GM12873 (cell line): ENCODE data around the gene LOXL1.

Experiments
- TF ChIP-seq, protein P1 (sequence below): IDR thresholded peaks from 2 replicates; pipeline ENCODE4 v1.5.1; 2012; ENCODE audit warnings: low read depth, mild to moderate bottlenecking, moderate library complexity, low read length, control low read depth; ENCODE audit not compliant: insufficient read depth; ENCODE audit errors: missing control alignments

The LOXL1 gene

DNA sequence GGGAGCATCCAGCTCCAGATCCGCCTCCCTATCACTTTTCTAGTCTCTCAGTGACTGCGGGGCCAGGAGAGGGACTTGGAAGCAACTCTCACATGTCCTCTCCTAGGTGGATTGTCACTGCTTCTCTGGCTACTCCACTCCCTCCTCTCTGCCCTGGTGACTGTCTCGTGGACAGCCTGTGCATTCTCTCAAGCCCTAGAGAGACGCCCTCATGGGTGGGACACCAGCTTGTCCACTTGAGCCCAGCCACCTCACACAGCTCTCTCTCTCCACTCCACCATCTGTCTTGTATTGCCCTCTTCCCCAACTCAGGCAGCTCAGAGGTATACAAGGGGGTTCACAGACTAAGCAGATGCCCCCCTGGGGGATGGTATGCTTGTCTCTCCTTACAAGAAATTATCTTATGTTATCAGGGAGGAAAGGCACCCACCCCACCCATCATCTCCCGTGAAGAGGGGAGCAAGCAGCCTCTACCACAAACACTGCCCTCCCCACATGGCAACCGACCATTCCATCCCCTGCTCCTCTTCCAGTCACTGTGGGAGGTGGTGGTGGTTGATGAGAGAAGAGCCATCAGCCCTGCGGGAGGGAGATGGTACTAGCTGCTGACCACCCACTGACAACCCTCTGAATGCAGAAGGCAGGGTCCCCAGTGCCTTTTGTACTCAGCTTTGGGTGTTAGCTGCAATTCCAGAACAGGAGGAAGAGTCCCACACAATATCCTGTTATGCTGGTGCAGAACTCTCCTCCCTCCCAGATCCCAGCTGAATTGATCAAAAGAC is 15.5 kb upstream of the LOXL1 start:
- TF ChIP-seq, protein P1, sequence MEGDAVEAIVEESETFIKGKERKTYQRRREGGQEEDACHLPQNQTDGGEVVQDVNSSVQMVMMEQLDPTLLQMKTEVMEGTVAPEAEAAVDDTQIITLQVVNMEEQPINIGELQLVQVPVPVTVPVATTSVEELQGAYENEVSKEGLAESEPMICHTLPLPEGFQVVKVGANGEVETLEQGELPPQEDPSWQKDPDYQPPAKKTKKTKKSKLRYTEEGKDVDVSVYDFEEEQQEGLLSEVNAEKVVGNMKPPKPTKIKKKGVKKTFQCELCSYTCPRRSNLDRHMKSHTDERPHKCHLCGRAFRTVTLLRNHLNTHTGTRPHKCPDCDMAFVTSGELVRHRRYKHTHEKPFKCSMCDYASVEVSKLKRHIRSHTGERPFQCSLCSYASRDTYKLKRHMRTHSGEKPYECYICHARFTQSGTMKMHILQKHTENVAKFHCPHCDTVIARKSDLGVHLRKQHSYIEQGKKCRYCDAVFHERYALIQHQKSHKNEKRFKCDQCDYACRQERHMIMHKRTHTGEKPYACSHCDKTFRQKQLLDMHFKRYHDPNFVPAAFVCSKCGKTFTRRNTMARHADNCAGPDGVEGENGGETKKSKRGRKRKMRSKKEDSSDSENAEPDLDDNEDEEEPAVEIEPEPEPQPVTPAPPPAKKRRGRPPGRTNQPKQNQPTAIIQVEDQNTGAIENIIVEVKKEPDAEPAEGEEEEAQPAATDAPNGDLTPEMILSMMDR: no peak

- TF ChIP-seq, protein P1: no peak
These were observed 14.1 kb upstream of the LOXL1 start for GRCh38 chr15:73912030-73912596.

- TF ChIP-seq, protein P1: no peak
These were observed 12.1 kb upstream of the LOXL1 start for GRCh38 chr15:73914145-73914544.

DNA sequence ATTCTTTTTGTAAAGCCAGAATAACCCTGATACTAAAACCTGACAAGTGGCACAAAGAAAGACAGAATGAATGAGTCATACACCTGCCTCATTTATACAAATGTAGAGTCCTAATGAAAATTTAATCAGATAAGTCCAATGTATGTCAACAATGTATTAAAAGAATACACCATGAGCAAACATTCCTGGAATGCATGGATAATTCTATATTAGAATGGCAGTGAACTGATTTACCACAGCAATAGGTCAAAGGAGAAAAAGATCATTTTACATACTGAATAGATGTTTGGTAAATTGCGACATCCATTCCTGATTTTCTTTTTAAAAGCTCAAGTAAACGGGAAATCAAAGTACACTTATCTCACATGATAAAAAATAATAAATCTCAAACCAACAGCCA is 11.2 kb upstream of the LOXL1 start:
- TF ChIP-seq, protein P1: no peak

- TF ChIP-seq, protein P1: no peak
These were observed 7.5 kb upstream of the LOXL1 start for GRCh38 chr15:73918784-73919183.

DNA sequence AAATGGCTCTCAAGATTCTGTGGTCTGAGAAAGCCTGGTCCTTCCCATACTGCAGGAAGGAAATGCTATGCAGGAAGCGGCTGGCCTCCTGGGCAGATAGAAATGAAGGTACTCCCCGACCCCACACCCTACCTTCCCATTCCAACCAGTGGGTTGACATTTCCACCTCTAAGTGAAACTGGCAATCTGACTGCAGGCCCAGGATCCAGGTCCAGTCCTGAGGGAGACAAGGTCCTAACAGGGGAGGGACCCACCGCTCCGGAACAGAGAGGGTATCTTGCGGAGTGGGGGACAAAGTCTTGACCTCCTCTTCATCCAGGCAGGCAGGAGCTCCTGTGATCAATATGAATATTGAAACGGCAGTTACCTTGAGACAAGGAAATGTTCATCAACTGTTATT is 6.6 kb upstream of the LOXL1 start:
- TF ChIP-seq, protein P1: no peak

DNA sequence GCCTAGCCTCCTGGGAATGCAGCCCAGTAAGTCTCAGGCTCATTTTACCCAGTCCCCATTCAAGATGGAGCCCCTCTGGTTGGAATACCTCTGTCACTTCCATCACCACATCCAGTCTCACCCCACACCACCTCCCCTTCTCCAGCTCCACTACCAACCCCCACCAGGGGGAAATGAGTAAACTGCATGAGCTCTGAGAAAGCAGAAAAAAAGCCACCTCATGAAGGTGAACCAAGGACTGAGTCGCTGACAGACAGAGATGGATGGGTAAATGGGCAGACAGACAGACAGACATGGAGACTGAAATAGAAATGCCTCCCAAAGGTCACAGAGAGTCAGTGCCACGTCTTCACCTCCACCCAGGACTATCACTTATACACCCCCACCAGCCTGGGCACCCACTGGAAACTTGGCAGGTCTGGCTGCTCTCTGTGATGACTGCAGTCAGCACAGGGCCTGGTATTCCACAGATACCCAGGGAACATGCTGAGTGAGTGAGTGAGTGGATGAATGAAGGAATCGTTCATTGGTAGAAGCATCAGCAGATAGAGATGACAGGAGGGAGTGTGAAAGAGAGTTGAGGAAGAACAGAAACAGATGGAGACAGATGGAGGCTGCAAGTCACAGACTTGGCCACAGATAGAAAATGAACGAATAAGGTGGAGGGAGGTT is 4.9 kb upstream of the LOXL1 start:
- TF ChIP-seq, protein P1: no peak
